HG03432 (cell line): ENCODE data around the gene PAPPA2.
"Not testable (repeated sequence)": the region's sequence is repeated elsewhere in the genome, so short reads cannot be mapped to it uniquely, and the experiment has no call there.

Experiments
- ATAC-seq: cut with Tn5 transposase; IDR thresholded peaks from one replicate; pipeline ENCODE4 v1.9.1; 2021; ENCODE audit warnings: mild to moderate bottlenecking, moderate library complexity; ENCODE audit not compliant: unreplicated experiment

The PAPPA2 gene

DNA sequence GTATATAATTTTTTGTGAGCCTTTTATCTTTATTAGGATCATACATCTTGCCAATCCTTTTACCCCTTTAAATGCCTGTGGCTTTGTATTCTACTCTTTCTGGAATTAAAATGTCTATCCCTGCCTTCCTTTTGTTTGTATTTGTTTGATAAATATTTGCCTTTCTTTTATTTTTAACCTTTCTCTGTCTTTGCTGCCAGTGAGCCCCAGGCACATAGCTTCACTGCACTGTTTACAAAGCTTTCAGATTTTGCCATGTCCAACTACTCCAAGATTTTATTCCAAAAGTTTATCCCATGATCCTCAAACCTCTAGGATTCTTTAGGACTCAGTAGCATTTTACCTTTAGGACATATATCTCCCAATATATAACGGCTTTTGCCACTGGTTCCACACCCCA, 281.2 kb downstream of the PAPPA2 start:
- no peak for ATAC-seq

DNA sequence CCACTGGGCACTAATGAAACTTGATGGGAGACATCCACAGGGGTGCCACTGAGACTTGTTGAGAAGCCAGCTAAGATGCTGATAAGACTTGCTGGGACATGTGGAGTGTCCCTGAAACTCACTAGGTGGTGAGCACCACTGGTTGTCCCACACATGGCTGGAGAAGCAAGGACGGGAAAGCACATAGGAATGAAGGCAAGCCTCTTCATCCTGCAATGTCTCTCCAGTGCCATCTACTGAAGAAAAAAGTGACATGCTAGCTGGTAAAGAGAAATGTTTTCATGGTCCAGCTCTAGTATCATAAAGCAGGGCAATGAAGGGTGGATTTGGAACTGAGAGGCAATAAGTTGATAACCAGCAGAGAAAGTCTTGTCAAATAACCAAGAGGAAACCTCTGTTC, 283.0 kb downstream of the PAPPA2 start:
- ATAC-seq, result no peak

DNA sequence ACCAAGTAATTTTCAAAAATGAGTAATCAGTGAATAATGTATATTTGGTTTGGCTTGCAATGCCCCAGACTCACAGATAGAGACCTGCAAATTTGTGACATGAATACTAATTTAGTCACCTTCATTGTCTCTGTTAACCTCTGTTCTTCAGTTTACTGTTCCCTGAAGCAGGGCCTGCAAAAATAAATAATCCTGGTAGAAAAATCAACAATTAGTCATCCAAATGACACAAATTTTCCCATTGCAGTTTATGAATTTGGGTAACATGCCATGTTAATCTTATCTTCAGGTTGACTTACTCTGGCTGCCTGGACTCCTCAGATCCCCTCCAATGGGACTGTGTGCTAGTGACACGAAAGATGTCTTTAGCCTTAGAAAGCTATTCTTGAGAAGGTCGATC, 289.5 kb downstream of the PAPPA2 start:
- no peak for ATAC-seq

DNA sequence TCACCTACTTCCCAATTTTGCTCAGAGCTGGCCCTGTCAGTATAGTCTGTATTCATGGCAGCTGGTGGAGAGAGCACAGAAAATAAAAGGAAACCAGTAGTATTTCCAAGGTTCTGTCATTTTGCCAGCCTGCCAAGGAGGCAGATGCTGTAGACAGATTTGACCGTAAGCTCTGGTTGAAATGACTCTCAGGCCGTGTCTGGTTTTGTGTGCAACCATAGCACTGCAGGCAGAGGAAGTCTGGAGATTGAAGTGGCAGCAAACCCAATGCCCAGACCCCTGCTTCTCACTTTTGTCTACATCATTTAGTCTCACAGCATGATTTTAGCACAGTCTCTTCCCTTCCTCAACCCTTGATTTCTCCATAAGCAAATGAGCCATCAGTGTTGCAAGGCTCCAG, 291.7 kb downstream of the PAPPA2 start:
- no peak for ATAC-seq

DNA sequence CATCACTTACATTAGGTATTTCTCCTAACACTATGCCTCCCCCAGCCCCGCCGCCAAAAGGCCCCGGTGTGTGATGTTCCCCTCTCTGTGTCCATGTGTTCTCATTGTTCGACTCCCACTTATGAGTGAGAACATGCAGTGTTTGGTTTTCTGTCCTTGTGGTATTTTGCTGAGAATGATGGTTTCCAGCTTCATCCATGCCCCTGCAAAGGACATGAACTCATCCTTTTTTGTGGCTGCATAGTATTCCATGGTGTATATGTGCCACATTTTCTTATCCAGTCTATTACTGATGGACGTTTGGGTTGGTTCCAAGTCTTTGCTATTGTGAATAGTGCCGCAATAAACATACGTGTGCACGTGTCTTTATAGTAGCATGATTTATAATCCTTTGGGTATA, 293.8 kb downstream of the PAPPA2 start:
- ATAC-seq, result not testable (repeated sequence)

DNA sequence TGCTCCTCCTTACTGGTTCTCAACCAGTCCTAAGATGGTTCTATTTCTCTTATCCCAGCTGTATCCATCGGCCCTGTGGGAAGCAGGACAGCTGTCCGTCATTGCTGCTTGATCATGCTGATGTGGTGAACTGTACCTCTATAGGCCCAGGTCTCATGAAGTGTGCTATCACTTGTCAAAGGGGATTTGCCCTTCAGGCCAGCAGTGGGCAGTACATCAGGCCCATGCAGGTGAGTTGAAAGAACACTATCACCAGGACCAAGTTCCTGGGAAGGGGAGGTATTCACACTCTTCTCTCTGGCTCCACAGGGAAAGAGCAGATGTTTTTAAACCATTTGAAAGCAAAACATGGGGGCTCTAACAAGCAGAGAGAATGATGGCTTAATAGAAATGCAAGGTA, 302.6 kb downstream of the PAPPA2 start:
- ATAC-seq, result no peak

DNA sequence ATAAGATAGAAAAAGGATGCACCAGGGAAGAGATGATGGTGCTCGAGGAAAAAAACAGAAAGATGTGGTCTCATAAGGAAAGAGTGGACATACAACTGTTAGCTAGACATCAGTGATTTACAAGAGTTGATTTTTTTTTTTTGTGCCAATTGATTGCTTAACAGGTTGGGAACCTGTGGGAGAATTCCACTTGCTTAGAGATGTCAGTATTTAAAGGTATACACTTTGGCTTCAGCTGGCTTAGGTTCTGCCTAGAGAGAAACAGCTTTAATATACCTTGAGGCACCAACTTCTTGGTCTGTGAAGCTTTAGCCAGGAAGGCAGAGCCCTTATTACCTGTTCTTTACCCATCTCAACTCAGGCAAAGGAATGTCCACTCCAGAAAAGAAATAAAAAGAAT, 303.8 kb downstream of the PAPPA2 start:
- ATAC-seq, result no peak

DNA sequence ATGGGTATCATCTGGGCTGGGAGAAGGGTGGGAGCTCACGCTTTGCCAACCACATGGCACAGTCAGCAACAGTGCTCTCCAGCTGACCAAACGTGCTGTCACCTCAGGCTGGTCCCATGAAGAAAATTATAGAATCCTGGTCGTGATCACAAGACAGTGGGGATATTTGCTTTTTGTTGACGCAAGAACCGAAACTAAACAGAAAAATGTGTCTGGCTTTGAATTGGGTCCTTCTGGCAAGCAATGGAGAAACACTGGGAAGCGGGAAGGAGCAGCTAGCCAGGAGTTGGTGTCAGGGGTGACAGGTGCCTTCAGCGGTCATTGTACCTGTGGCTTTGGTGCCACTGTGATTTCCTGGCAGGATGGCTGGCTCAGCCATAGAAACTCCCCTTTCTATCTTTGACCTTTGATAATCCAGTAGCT, 304.8 kb downstream of the PAPPA2 start:
- ATAC-seq, result no peak

DNA sequence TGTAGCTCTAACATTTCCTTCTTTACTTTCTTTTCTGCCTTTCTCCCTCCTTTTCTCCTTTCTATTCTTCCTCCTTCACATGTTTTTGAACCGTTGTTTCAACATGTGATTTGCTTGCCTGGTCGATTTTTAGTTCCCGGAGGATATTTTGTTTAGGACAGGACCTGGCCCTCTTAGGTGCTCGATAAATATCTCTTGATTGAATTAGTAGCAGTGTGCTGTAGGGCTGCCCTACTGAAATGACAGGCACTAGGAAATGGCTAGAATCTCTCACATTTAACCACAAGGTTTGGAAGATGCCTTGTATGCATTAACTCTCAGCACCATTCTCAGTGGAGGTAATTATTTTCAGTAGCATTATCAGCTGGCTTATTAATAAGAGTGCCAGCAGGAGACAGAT, 305.6 kb downstream of the PAPPA2 start:
- no peak for ATAC-seq

DNA sequence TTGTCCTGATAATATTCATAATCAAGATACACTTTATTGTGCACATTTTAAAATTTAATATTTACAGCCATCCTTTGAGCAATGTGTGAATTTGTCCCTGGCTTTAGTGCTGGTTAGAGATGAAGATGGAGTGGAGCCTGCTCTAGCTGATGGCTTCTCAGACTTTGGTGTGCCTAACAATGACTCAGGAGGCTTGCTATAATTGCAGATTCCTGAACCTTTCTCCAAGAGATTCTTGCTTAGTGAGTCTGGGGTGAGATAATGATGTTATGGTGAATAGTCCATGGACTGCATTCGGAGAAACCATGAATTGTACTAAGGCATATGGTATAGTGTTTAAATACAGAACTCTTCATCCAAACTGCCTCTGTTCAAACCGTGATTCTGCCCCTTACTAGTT, 307.1 kb downstream of the PAPPA2 start:
- ATAC-seq, result no peak

DNA sequence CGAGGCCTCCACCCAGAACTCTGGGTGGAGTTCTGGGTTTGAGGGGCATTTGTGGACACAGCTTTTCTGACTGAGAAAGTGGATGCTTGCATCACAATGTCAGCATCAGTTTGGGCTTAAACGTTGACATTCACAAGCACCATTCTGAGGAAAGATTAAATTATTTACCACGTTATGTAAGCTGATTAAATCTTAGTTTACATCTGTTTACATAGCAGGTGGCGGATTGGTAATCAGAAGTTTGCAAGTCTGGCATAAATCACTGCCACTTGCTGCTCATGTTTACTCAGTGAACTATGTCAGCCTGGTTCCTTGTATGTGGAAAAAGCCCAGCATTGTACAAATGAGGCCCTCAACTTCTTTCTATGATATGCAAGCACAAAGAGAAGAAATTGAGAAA, 310.1 kb downstream of the PAPPA2 start:
- no peak for ATAC-seq

DNA sequence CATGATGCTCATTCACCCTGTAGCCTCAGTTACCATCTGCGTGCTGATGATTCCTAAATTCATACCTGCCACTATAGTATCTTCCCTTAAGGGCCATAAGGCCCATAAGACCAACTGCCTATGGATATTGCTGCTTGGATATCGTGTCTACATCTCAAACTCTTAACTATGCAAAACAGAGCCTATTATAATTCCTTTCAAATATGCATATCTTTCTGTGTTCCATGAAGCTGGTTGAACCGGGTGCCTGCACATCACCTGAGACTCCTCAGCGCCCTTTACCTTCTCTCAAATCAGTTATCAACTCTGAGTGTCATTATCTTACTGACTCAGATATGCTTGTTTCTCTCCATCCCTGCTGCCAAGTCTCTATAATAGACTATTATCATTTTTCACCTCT, 311.2 kb downstream of the PAPPA2 start:
- ATAC-seq, result no peak

DNA sequence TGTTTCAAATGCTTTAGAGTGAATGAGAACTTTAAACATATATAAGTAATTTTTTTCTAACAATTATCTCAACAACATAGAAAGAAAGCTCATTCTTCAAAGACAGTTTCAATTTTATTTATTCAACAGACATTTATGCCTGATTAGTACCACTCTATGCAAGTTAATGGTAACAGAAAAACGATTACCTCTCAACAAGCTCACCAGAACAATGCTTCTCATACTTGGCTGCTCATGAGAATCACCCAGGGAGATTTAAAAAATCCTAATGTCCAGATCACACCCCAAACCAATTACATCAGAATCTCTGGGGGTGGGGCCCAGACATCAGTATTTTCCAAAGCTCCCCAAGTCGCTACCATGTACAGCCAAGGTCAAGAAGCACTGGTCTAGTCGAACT, 312.4 kb downstream of the PAPPA2 start:
- no peak for ATAC-seq

DNA sequence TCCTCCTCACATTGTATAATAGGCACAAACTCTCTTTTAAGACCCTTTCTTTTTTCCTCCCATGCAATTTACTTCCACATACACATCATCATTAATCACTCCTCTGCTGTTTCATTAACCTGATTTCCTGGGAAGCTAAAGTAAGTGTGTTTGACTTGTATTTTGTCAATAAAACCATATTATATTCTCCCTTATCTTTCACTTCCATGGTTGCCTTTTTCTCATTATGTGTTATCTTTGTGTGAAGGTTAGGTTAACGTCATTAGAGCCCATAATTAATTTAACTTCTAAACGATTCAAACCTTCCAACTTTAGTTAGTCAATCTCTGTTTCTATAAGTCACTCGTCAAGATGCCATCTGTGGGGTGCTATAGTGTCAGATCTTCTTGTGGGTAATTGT, 313.0 kb downstream of the PAPPA2 start:
- ATAC-seq, result no peak

DNA sequence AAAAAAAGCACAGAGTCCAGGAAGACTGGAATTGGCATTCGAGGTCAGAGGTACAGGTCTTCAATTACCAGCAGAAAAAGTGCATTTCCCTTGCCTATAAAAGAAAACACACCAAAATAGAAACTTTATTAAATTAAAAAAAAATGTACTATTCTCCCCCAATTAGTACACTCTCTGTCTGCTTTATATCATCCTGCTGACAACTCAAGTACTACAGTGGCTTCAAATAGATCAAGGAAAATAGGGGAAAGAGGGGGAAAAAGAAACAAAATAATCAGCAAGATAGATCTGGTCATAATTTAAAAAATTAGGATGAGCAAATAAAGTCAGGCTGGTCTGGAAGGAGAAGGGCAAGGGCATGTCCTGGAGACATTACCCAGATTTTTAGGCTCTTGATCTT, 315.1 kb downstream of the PAPPA2 start:
- no peak for ATAC-seq

DNA sequence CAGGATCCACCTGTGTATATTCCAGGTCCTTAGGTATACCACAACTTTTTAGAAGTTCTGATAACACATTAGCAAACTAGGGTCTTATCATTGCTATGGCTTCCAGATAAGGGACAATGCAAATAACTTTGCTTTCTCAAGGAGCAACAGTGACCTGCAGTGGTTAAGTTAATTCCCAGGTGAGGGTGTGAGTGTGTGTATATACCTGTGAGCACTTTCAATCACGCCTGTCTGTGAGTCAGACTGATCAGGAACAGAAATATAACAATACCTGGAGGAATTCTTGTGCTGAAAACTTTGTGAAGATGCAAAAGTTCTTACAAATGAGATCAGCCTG, 317.0 kb downstream of the PAPPA2 start:
- no peak for ATAC-seq

DNA sequence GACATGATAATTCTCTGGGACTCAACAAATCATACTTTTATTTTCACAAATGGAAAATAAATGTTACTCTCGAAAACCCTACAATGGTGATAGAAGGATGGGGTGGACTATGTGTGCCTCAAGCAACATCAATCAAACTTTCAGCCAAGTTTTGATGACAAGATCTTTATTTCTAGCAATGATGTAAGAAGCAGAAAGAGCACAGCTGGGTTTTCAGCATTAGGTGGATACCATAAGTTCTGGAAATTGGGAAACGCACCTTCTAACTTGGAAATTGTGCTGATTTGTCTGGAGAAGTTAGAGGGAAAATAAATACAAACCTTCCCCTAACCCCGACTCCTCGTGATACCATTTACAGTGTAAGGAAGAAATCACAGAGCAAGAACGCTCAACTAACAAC, 320.3 kb downstream of the PAPPA2 start:
- no peak for ATAC-seq

DNA sequence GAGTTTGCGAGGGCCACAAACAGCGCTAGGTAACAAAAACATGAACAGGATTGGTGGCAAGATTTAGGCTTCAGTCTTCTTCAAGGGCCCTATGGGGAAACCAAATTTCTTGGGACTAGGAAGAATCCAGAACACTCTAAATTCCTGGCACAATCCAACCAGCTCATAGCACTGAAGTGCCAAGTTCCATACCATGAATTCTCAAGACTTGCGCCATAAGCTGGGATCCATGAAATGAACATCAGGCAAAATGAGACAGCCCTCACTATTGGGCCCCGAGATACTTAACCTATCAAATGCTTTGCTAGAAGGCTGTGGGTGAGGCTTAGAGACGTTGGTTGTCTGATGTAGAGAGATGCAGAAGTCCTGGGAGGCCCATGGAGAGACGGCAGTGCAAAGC, 322.1 kb downstream of the PAPPA2 start:
- ATAC-seq, result no peak

DNA sequence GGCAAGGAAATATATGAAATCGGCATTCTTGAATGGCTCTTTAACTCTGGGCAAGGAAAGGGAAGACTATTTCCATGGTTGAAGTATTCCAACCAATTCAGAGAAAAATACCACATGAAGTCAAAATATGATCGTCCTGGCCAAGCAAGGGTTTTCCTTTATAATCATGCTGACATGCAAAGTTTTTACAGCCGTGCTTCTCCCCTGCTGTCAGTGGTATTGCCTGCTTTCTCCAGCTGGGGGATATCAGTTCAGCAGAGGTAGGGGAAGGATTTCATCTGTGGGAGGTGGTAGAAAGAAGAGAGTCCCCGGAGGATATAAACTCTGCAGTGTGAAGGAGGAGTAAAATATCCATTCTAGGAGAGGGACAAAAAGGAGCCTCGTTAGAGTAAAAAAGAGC, 322.8 kb downstream of the PAPPA2 start:
- no peak for ATAC-seq

DNA sequence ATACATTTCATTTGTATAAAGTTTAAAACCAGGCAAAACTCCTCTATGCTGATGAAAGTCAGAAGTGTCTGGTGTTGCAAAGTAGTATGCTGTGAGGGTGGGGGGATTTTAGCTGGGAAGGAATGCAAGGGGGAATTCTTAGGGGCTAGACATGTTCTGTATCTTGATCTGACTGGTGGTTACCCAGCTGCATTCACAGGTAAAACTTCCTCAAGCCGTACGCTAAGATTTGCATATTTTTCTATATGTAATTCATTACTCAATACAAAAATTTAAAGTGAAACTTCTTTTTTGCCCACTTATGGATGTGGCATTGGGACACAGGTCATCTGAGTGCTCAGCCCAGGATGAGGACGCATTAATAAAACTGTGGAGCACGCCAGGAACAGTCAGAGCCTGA, 323.3 kb downstream of the PAPPA2 start:
- peak; percentile 57 for ATAC-seq

DNA sequence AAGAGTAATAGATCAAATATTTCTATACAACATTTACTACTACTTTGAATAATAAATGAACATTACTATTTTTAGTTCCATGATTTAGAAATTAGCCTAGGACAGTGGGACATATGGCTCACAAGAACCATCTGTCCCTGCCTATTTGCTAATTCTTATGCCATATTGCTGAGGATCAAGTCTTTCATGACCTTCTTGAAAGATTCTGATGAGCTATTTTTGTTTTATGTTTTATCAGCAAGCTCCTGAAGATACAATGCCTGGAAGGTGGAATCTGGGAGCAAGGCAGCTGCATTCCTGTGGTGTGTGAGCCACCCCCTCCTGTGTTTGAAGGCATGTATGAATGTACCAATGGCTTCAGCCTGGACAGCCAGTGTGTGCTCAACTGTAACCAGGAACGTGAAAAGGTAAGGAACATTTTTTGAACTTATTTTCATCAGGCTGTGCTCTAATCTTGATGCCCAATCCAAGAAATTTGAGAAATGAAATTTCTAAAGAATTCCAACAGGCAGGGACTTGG, 326.7 kb downstream of the PAPPA2 start:
- ATAC-seq, result no peak

DNA sequence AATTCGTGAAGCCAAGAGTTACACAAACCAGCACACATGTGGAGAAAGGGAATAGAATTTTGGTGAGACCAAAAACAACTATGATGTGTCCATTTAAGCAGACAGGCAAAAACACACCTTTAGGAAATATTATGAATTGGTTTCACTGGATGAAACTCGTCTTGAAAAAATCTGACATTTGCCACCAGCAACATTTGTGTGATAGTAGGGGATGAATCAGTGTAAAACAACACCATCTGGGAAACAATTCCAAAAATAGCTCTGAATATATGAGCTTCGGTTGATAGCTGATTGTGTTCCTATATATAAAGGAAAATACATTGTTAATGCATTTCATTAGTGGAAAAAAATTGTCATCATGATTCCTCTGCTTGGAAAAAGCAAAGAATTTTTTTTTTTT, 327.8 kb downstream of the PAPPA2 start:
- no peak for ATAC-seq

DNA sequence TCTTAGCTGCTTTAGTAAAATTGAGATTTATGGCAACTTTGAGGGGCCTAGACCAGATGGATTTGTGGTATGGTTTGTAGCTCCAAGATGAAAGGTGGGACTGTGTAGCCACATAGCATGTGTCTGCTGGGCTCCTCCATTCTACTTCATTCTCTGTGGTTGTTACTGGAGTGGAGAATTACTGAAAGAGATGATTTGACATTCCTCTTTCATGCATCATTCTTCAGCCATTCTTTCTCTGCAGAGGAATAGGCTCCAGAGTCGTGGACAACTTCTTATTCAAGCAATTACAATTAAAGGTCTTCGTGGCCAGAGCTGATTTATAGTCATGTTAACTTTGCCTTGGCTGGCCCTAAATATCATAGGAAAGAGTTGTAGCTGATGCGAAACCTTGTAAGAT, 328.9 kb downstream of the PAPPA2 start:
- ATAC-seq, result no peak
